GM20000 (cell line): Measurements from ENCODE around the gene TSPAN14.

Source experiments
- DNase-seq: peaks from one replicate; pipeline ENCODE4 v3.0.0; 2012; ENCODE audit warnings: low spot score
- CTCF ChIP-seq: IDR thresholded peaks from 2 replicates; pipeline ENCODE4 v1.5.1; 2012; ENCODE audit warnings: mild to moderate bottlenecking, control low read depth; ENCODE audit errors: extremely low read depth, missing control alignments

Gene TSPAN14

GRCh38 chr10:80458638-80459037 is 4.5 kb downstream of the TSPAN14 start:
- DNase-seq = no peak
- TF ChIP-seq CTCF = no peak

DNA sequence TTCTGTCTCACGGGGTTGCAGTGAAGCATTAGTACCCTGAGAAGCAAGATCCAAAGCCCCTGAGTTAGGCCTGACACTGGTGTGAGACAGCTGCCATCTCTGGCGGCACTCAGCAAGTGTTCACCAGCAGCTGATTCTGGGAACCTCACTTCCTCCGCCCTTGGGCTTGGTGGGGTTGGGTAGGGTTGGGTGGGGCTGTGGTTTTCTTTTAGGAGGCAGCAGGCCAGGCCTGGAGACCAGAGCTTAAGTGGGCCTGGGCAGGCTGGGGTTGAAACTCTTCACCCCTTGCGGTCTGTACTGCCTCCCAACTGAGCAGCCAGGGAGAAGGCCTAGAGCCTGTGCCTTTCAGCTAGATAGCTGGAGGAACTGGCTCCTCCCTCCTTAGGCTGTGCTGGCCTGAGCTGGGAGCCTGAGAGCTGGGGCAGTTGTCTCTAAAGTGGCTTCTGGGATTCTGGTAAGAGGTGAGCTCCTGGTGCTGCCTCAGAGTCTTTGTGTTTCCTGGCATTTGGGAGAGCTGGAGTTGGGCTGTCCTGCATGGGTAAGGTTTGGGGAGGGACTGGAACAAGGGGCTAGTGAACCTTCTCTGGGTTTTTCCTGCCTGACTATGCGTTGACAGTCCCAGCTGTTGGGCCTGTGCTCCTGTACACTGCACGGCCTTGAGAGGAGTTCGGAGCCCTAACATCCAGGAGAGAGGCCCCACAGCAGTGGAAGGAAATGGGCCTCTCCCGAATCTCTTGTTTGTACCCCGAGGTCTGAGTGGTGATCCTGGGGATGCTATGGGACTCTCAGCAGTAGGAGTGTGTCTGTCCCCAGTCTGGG is 5.1 kb downstream of the TSPAN14 start:
- DNase-seq = peak; percentile 71

GRCh38 chr10:80460399-80461207 is 6.5 kb downstream of the TSPAN14 start:
- no peak for DNase-seq
- no peak for TF ChIP-seq CTCF

More for the DNA sequence above, 5.1 kb downstream of the TSPAN14 start:
- no peak for TF ChIP-seq CTCF

GRCh38 chr10:80461208-80462183 is 7.4 kb downstream of the TSPAN14 start:
- TF ChIP-seq CTCF = no peak
- no peak for DNase-seq

GRCh38 chr10:80462299-80462980 is 8.3 kb downstream of the TSPAN14 start:
- DNase-seq = no peak
- no peak for TF ChIP-seq CTCF

DNA sequence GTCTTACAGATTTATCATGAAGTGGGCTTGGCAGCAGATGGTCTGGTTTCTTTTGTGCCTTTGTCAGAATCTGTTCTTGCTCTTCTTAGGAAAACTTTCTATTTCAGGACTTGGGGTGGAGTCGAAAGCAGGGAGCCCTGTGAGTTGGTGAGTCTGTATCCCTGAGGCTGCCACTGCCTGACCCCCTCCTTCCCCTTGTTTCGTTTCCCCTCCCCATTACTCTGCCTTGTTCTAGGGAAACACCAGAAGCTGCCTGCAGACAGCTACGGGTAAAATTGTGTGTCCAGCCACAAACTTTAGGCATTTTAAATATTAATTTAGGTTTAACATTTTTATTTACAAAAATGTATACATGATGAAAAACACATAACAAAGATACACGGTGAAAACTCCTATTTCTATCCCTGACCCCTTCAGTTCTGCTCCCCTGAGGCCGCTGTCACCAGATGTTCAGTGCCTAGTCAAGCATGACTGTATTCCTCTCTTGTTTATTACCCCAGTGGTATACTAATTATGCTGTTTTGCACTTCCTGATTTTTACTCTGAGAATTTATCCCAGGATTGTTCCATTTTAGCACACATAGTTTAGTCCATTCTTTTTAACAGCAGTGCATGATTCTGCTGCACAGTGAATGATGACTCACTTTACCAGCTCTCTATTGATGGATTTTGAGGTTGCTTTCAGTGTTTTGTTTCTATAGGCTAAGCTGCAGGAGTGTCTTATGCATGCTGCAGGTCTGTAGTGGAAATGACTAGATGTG is 9.1 kb downstream of the TSPAN14 start:
- DNase-seq = no peak
- TF ChIP-seq CTCF = no peak
